Thyroid gland (tissue), 4 donors: ENCODE results near the gene MRPL18.

Experiments
- CTCF ChIP-seq, 6 experiments: fragments of 200-600 bp in 3 of 6; fragments of 450-650 bp in 3 of 6; sonication (generic) in 3 of 6; IDR thresholded peaks; one replicate each; pipeline ENCODE4 v1.5.1; 2016 to 2019; ENCODE audit warnings: antibody characterized with exemption in 6 of 6, mild to moderate bottlenecking in 2 of 6, inconsistent platforms in 1 of 6, moderate library complexity in 1 of 6
- POLR2A ChIP-seq, 2 donors: fragments of 450-650 bp; IDR thresholded peaks; one replicate each; pipeline ENCODE4 v1.6.1; 2017; ENCODE audit warnings: antibody characterized with exemption in 2 of 2, mild to moderate bottlenecking in 2 of 2, moderate library complexity in 1 of 2

- TF ChIP-seq CTCF (IDR thresholded peaks at IDR 0.05) (no peak), POLR2A (IDR thresholded peaks at IDR 0.05) (no peak)
Measured at GRCh38 chr6:159788276-159788675, 2.0 kb upstream of the MRPL18 start.
